ENCODE measurements around the gene MYL2. TPM values are rescaled to one million over a fixed set of nuclear protein-coding genes. Genes with fewer than 3 reads are reported as not detected.

Gene MYL2
- total and polyA plus RNA-seq, 2 donors (not counting 1 experiment from before 2014, with no cell fraction given): 0.18 to 0.39 TPM

- ChIA-PET CTCF (interaction anchor here (0.7 to 9.0 kb wide), 16 partner anchors 9 to 1463 kb away, joined by 3 to 87 read pairs (median 5); no protein-coding TSS in a partner anchor), POLR2A (no interaction called here)
- Mint-ChIP-seq H3K4me3 (no peak overlapping the region), H3K4me1 (peaks cover 4% of the 10 kb centered on the region), H3K27me3 (no peaks in the 10 kb centered on the region), H3K9me3 (ENCODE audit: insufficient read depth) (no peaks in the 10 kb centered on the region), H3K27ac (no peak overlapping the region)
- Histone ChIP-seq H3K4me3 (ENCODE audit: control extremely low read depth in 1 of 5, extremely low read depth in 1 of 5, insufficient read depth in 1 of 5, low read depth in 2 of 5, low read length in 4 of 5) (no peak overlapping the region), H3K9me3 (ENCODE audit: control extremely low read depth in 1 of 3, control insufficient read depth in 2 of 3, insufficient read depth in 1 of 3, low read length in 2 of 3) (peaks cover 0 to 4% (median 4%) of the 10 kb centered on the region in 3 donors), H3K4me1 (ENCODE audit: control insufficient read depth in 2 of 2, insufficient read depth in 2 of 2, low read length in 2 of 2) (peaks cover 5 to 9% of the 10 kb centered on the region in 2 donors), H3K36me3 (replicated peaks in 1 of 2; ENCODE audit: control extremely low read depth in 1 of 2, control insufficient read depth in 1 of 2, extremely low read depth in 1 of 2, insufficient read depth in 2 of 2, low read length in 1 of 2) (no peaks in the 10 kb centered on the region), H2AFZ (ENCODE audit: insufficient read depth, low read depth, low read length, poor library complexity, severe bottlenecking) (peak overlapping the region; percentile 67), H4K20me1 (ENCODE audit: control insufficient read depth, insufficient read depth, low read length, poor library complexity, severe bottlenecking) (no peaks in the 10 kb centered on the region), H3K27me3 (replicated peaks in 1 of 4; ENCODE audit: control extremely low read depth in 1 of 4, control insufficient read depth in 3 of 4, insufficient read depth in 4 of 4, low read length in 3 of 4) (peaks cover 0 to 5% (median 0%) of the 10 kb centered on the region in 4 experiments), H3K9ac (ENCODE audit: low read length) (peak overlapping the region; percentile 14), H3K79me2 (ENCODE audit: control insufficient read depth, insufficient read depth, low read length) (no peaks in the 10 kb centered on the region), H3K4me2 (replicated peaks; ENCODE audit: low read depth, low read length, poor library complexity, severe bottlenecking) (peak overlapping the region; percentile 73), H3K27ac (ENCODE audit: low read length in 2 of 2) (no peak overlapping the region)
- DNase-seq: no peak
- intact Hi-C loops (cut with micrococcal nuclease): loop anchor here (1.0 to 10.0 kb wide), 3 partner anchors 43 to 419 kb away; no protein-coding TSS in a partner anchor
- TF ChIP-seq EZH2 (IDR thresholded peaks at IDR 0.05; ENCODE audit: borderline replicate concordance, insufficient read depth, low read depth, low read length, poor library complexity, severe bottlenecking) (no peak), CTCF (IDR thresholded peaks at IDR 0.05) (no peak)
- no peak for ATAC-seq (ENCODE audit: low read depth)
- WGBS (ENCODE audit: insufficient coverage): 88% methylated on average over 1 of the region's 3 CpGs
Observed at GRCh38 chr12:110893956-110894355, 26.4 kb downstream of the MYL2 start.

GRCh38 chr12:110889361-110889760 is 31.0 kb downstream of the MYL2 start:
- DNase-seq (no peak), ATAC-seq (ENCODE audit: low read depth) (no peak)
- Histone ChIP-seq H3K4me3 (ENCODE audit: control extremely low read depth in 1 of 5, extremely low read depth in 1 of 5, insufficient read depth in 1 of 5, low read depth in 2 of 5, low read length in 4 of 5) (no peak overlapping the region), H3K9ac (ENCODE audit: low read length) (no peak overlapping the region), H3K4me2 (replicated peaks; ENCODE audit: low read depth, low read length, poor library complexity, severe bottlenecking) (no peak overlapping the region), H3K27me3 (replicated peaks in 1 of 4; ENCODE audit: control extremely low read depth in 1 of 4, control insufficient read depth in 3 of 4, insufficient read depth in 4 of 4, low read length in 3 of 4) (peaks cover 0 to 5% (median 0%) of the 10 kb centered on the region in 4 experiments), H3K27ac (ENCODE audit: low read length in 2 of 2) (no peak overlapping the region), H3K36me3 (replicated peaks in 1 of 2; ENCODE audit: control extremely low read depth in 1 of 2, control insufficient read depth in 1 of 2, extremely low read depth in 1 of 2, insufficient read depth in 2 of 2, low read length in 1 of 2) (no peaks in the 10 kb centered on the region), H3K4me1 (ENCODE audit: control insufficient read depth in 2 of 2, insufficient read depth in 2 of 2, low read length in 2 of 2) (peaks cover 3 to 14% of the 10 kb centered on the region in 2 donors), H3K79me2 (ENCODE audit: control insufficient read depth, insufficient read depth, low read length) (no peaks in the 10 kb centered on the region), H2AFZ (ENCODE audit: insufficient read depth, low read depth, low read length, poor library complexity, severe bottlenecking) (no peak overlapping the region), H3K9me3 (ENCODE audit: control extremely low read depth in 1 of 3, control insufficient read depth in 2 of 3, insufficient read depth in 1 of 3, low read length in 2 of 3) (peaks cover 0 to 4% (median 4%) of the 10 kb centered on the region in 3 donors), H4K20me1 (ENCODE audit: control insufficient read depth, insufficient read depth, low read length, poor library complexity, severe bottlenecking) (no peaks in the 10 kb centered on the region)
- ChIA-PET CTCF (interaction anchor here (1.5 to 2.6 kb wide), 3 partner anchors 23 to 439 kb away, joined by 4 to 51 read pairs (median 18); partner anchors contain the start of gene ARPC3), POLR2A (no interaction called here)
- no peak overlapping the region for H3K27ac Mint-ChIP-seq
- no peak for TF ChIP-seq CTCF (IDR thresholded peaks at IDR 0.05)
- TF ChIP-seq EZH2 (IDR thresholded peaks at IDR 0.05; ENCODE audit: borderline replicate concordance, insufficient read depth, low read depth, low read length, poor library complexity, severe bottlenecking): no peak
- no peaks in the 10 kb centered on the region for H3K9me3 Mint-ChIP-seq (ENCODE audit: insufficient read depth)
- peaks cover 6% of the 10 kb centered on the region for H3K4me1 Mint-ChIP-seq
- intact Hi-C loops (cut with micrococcal nuclease): loop anchor here (2.0 to 5.0 kb wide), 2 partner anchors 62 to 287 kb away; no protein-coding TSS in a partner anchor
- H3K4me3 Mint-ChIP-seq: no peak overlapping the region
- 93% methylated on average over 9 of the region's 12 CpGs for WGBS (ENCODE audit: insufficient coverage)
- no peaks in the 10 kb centered on the region for H3K27me3 Mint-ChIP-seq

Measured in B cell (primary cell).